GM18508 (cell line): ENCODE results near the gene CDRT4.

Source experiments
- ATAC-seq: cut with Tn5 transposase; IDR thresholded peaks from one replicate; pipeline ENCODE4 v1.9.1; 2021; ENCODE audit warnings: moderate number of reproducible peaks; ENCODE audit not compliant: insufficient read depth, unreplicated experiment

CDRT4 gene

GRCh38 chr17:15436473-15437302, 30.7 kb downstream of the CDRT4 start:
- no peak for ATAC-seq

DNA sequence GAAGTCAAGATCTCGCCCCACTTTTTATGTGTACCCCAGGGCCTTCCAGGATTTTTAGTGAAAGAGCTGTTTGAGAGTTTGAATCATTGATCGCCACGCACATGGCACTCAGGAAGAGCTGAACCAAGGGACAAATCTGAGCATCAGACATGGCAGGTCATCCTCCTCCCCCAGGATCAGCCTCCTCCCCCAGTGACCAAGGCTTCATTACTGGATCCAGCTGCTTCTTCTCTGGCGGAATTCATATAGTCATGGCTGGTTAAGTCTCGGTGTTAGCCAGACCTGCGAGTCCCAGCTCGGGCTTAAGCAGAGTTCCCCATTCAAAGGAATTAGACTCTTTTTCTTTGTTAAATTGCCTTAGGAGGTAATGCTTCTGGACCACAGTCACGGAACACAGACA, 32.5 kb downstream of the CDRT4 start:
- ATAC-seq = no peak

DNA sequence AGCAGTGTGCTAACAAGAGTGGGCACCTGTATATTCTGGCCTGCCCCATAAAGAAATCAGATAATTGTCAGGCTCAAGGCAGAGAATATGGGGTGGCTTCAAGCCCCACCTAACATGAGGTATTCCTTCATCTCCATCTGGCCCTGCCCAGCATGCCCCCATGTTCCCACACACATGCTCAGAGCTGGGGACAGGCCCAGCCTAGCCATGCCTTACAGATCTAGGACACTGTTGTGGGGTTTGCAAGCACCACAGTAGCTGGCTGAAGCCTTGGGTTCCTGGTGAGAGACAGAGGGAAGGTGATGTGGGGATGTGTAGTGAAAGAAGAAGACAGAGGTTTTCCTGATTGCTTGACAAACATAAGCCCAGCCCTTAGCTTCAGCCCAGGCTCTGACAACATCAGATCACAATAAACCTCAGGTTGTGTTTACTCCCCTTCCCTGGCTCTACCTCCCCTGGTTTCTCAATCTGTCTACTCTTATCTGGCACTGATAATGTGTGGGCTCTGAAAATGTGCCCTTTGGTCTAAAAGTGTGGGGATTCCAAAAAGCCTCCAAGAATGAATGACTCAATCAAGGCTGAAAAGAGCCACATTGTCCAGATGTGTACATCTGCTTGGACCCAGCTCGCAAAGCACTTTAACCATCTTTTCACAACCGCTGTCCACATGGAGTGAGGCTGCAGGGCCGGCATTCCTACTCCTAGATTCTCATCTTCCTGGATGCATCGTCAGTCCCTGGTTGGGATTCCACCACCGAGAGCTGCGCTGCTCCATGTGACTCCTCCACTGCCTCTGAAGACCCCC, 34.4 kb downstream of the CDRT4 start:
- no peak for ATAC-seq

GRCh38 chr17:15431766-15432165, 35.7 kb downstream of the CDRT4 start:
- no peak for ATAC-seq

DNA sequence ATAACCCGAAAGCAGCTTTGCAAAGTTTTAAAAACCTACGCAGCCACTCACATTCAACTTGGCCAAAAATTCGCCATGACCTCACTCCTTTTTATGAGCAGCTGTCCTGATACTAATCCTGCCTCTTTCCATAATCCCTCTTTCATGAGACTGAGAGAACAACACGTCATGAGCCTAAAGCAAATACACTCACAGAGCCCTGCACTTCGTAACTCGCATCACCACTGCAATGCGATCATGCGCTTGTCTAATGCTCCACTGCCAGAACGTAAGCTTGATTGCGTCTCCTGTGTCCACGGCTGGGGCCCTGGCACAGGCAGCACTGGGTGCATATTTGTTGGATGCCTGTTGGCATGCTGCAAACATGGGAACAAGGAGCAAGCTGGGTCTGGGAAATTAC, 36.2 kb downstream of the CDRT4 start:
- ATAC-seq = no peak

GRCh38 chr17:15424521-15424920, 42.9 kb downstream of the CDRT4 start:
- ATAC-seq = no peak

DNA sequence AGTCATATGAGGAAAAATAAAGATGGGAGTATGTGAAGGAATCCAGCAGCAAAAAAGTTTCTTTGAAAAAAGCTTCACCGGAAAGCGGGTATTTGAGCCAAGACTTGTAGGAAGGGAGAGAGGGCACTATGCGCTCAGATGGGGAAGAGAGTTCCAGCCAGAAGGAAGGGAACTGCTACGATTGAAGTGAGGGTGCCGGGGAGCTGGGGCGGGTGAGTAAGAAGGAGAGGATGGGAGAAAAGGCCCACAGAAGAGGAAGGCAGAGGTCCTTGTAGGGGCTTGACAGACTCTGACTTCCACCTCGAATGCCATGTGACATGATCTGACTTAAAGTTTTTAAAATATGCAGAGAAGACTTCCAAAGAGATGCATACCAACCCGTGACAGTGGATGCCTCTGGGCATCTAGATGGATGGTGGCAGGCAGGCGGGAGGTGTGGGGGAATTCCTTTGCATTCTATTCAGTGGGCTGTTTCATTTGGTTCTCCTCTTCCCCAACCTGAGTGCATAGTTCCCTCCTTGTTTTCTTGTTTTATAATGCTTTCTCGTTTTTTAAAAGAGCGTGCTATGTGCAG, 44.9 kb downstream of the CDRT4 start:
- ATAC-seq = no peak

DNA sequence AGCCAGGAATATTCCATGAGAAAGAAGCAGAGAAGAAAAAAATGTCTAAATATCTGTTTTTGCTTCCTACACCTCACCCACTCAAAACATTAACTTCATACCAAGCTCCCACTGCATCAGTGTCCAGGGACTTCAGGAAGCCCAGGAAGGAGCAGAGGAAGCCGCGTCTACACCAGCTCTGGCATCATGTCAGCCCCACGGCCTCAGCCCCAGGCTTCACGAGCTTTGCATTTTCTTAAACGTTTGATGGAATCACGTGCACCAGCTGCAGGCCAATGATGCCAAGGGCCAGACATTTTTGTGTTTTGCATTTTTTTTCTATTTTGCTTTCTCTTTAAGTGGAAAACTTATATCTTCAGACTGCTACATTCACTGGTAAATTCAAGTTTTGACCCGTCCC, 48.6 kb downstream of the CDRT4 start:
- ATAC-seq = no peak

GRCh38 chr17:15414532-15415306, 52.7 kb downstream of the CDRT4 start:
- ATAC-seq = no peak

- ATAC-seq = no peak
Measured at GRCh38 chr17:15413101-15413771, 54.2 kb downstream of the CDRT4 start.

DNA sequence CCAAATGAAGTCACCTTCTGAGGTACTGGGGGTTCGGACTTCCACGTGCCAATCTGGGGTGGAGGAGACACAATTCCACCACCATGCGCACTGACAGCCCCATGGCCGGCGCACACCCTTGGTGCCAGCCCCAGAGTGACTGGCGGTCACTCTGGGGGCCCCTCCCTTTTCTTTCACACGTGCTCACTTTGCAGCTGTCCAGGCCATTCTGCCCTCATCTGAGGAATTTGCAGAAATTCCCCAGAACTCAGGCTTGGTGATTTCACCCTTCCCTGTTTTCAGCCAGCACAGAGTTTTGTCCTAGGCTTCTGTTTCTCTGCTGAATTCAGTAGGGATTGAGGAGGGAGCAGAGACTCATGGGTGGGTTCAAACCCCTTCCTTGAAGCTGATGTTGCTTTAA, 54.8 kb downstream of the CDRT4 start:
- no peak for ATAC-seq

- no peak for ATAC-seq
Measured at GRCh38 chr17:15411384-15412198, 55.8 kb downstream of the CDRT4 start.

- ATAC-seq = no peak
Measured at GRCh38 chr17:15409721-15410250, 57.6 kb downstream of the CDRT4 start.

- no peak for ATAC-seq
Measured at GRCh38 chr17:15408803-15409202, 58.6 kb downstream of the CDRT4 start.

- no peak for ATAC-seq
Measured at GRCh38 chr17:15406081-15406480, 61.3 kb downstream of the CDRT4 start.

- ATAC-seq = no peak
Measured at GRCh38 chr17:15405058-15405415, 62.4 kb downstream of the CDRT4 start.

DNA sequence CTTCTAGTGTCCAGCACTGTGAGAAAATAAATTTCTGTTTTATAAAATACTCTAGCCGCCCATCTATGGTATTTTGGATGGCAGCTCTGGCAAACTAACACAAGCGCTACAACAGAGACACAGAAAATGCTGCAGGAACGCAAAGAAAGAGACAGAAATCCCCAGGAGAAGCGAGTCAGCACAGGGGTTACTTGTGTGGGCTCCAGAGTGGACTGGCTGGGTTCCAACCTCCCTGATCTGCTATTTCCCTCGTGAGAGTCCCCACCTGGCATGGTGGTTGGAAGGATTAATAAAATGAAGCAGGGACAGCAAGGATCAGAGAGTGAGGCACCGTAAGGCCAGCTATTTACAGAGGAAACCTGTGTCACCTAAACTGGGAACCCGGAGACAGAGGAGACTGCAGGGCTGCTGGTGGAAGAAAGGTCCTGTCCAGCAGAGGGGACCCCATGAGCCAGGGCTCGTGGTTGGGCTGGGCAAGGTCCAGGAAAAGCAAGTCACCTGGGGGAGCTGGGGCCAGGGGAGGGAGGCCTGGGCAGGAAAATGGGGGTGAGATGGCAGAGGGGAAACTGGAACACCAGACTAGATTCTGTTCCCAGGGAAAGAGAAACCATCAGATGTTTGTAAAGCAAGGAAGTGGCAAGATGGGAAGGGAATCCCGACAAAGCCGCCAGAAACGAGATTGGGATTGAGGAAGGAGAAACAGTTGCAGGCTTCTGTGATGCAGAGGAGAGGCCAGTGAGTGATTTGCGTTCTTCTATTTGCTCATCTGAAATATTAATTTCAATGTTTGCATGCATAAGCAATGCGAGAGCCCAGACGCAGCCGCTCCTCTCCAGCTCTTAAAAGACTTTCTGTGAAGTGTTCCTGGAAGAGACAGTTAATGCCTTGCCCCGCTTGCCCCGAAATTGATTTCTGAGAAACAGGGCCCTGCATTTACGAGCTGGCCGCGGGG, 63.0 kb downstream of the CDRT4 start:
- ATAC-seq = no peak
